ENCODE measurements around the gene LRRC17. TPM values are rescaled to one million over a fixed set of nuclear protein-coding genes. Genes with fewer than 3 reads are reported as not detected.

LRRC17 gene
- total RNA-seq, 1 experiment from 2014 or later: not detected

GRCh38 chr7:102883098-102883860 lies 29.5 kb upstream of the LRRC17 start:
- H3K4me1 ChIP-seq (replicated peaks; ENCODE audit: insufficient read depth): peaks cover 24% of the 10 kb centered on the region
- intact Hi-C loops (cut with micrococcal nuclease; ENCODE audit: unreplicated experiment): no loop called here
- 0 out of 2 replicates have a peak, but pooled peaks cover 4% of the 10 kb centered on the region for H3K9me3 ChIP-seq (ENCODE audit: insufficient read depth, low read depth)
- no peaks in the 10 kb centered on the region for H3K9me2 ChIP-seq (ENCODE audit: insufficient read depth)
- H3K36me3 ChIP-seq (ENCODE audit: low read depth): no peaks in the 10 kb centered on the region
- H3F3A ChIP-seq (ENCODE audit: insufficient read depth, low read depth): peaks cover 17% of the 10 kb centered on the region
- peak overlapping the region; percentile 64 for H3K27ac ChIP-seq
- H3K79me2 ChIP-seq (ENCODE audit: low read depth): no peaks in the 10 kb centered on the region
- peak overlapping the region; percentile 78 for H3K4me2 ChIP-seq
- no peak overlapping the region for H2AFZ ChIP-seq
- no peaks in the 10 kb centered on the region for H3K27me3 ChIP-seq (ENCODE audit: insufficient read depth, low read depth)
- H4K20me1 ChIP-seq (ENCODE audit: insufficient read depth): no peaks in the 10 kb centered on the region
- H3K4me3 ChIP-seq: peak overlapping the region; percentile 32
- CTCF ChIA-PET: no interaction called here
- TSS peak; percentile 63 for BruUV-seq (replicated peaks)
- POLR2A ChIA-PET (ENCODE audit: unreplicated experiment): interaction anchor here (0.5 kb wide), 1 partner anchor 47 kb away, joined by 3 read pairs; no protein-coding TSS in a partner anchor
- DNase-seq: peak; percentile 9 to 80
- TF ChIP-seq, protein P1, sequence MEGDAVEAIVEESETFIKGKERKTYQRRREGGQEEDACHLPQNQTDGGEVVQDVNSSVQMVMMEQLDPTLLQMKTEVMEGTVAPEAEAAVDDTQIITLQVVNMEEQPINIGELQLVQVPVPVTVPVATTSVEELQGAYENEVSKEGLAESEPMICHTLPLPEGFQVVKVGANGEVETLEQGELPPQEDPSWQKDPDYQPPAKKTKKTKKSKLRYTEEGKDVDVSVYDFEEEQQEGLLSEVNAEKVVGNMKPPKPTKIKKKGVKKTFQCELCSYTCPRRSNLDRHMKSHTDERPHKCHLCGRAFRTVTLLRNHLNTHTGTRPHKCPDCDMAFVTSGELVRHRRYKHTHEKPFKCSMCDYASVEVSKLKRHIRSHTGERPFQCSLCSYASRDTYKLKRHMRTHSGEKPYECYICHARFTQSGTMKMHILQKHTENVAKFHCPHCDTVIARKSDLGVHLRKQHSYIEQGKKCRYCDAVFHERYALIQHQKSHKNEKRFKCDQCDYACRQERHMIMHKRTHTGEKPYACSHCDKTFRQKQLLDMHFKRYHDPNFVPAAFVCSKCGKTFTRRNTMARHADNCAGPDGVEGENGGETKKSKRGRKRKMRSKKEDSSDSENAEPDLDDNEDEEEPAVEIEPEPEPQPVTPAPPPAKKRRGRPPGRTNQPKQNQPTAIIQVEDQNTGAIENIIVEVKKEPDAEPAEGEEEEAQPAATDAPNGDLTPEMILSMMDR (conservative IDR thresholded peaks at IDR 0.05): no peak
- TF ChIP-seq EZH2 (IDR thresholded peaks at IDR 0.05; ENCODE audit: low read depth): no peak

DNA sequence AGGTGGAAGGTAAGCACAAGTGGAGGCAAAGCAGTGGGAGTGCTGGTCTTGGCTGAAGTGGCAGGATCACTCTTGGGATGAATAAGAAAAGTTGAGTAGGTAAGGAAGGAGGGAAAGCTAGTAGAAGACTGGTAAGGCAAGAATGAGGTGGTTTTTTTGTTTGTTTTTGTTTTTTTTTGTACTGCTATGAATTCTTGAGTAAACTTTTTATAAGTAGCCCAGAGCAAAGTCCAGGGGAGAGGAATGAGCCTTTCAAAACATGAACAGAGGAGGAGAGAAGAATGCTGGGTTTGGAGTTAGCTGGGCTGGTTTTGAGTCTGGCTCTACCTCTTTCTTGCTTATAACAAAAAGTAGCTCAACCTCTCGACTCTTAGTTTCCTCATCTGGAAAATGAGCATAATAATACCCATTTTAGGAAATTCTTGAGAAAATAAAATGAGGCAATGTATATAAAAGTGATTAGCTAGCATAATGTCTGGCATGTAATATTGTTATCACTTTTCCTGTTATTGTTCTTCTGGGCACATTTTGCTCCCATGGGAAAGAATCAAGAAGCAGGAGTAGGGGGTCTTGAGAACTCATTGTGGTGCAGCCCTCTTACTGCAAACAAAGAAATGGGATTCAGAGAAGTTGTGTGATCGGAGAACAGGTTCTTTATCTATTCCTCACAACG lies 24.1 kb upstream of the LRRC17 start:
- Histone ChIP-seq H3K9me2 (ENCODE audit: insufficient read depth) (no peaks in the 10 kb centered on the region), H3K4me3 (no peak overlapping the region), H3K36me3 (ENCODE audit: low read depth) (no peaks in the 10 kb centered on the region), H3K4me1 (replicated peaks; ENCODE audit: insufficient read depth) (peaks cover 21% of the 10 kb centered on the region), H3K27me3 (ENCODE audit: insufficient read depth, low read depth) (no peaks in the 10 kb centered on the region), H3F3A (ENCODE audit: insufficient read depth, low read depth) (peaks cover 5% of the 10 kb centered on the region; the same call in 1 of the 2 replicates), H3K9me3 (ENCODE audit: insufficient read depth, low read depth) (0 out of 2 replicates have a peak, but pooled peaks cover 4% of the 10 kb centered on the region), H2AFZ (no peak overlapping the region), H3K27ac (no peak overlapping the region), H3K4me2 (no peak overlapping the region), H3K79me2 (ENCODE audit: low read depth) (no peaks in the 10 kb centered on the region), H4K20me1 (ENCODE audit: insufficient read depth) (no peaks in the 10 kb centered on the region)
- TF ChIP-seq, protein P1 (conservative IDR thresholded peaks at IDR 0.05): no peak
- no peak for TF ChIP-seq EZH2 (IDR thresholded peaks at IDR 0.05; ENCODE audit: low read depth)
- ChIA-PET POLR2A (ENCODE audit: unreplicated experiment) (no interaction called here), CTCF (no interaction called here)
- no peak for DNase-seq
- intact Hi-C loops (cut with micrococcal nuclease; ENCODE audit: unreplicated experiment): no loop called here
- BruUV-seq (replicated peaks): no TSS peak

DNA sequence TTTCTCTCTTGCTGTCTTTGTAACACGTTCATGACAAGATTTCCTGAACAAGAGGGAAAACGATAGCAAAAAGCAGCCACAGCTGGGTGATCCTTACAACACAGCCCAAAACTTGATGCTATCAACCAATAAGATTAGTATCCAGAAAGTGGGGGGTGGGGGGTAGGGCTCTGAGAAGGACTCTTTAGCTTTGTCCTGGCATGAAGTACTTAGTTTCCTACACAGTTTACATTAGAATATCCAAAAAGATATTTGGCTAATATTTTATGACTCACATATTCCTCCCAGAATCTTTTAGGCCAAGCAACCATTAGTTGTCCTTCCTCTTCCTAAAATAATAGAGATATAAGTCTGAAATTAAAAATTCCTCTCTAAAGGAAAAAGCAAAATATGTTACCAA lies 22.9 kb upstream of the LRRC17 start:
- no peak for TF ChIP-seq EZH2 (IDR thresholded peaks at IDR 0.05; ENCODE audit: low read depth)
- TF ChIP-seq, protein P1 (conservative IDR thresholded peaks at IDR 0.05): no peak
- CTCF ChIA-PET: no interaction called here
- Histone ChIP-seq H3K4me2 (no peak overlapping the region), H3K9me2 (ENCODE audit: insufficient read depth) (no peaks in the 10 kb centered on the region), H4K20me1 (ENCODE audit: insufficient read depth) (no peaks in the 10 kb centered on the region), H3K27me3 (ENCODE audit: insufficient read depth, low read depth) (no peaks in the 10 kb centered on the region), H3K4me3 (no peak overlapping the region), H2AFZ (no peak overlapping the region), H3K79me2 (ENCODE audit: low read depth) (no peaks in the 10 kb centered on the region), H3K4me1 (replicated peaks; ENCODE audit: insufficient read depth) (peaks cover 14% of the 10 kb centered on the region), H3K36me3 (ENCODE audit: low read depth) (no peaks in the 10 kb centered on the region), H3K27ac (no peak overlapping the region), H3K9me3 (ENCODE audit: insufficient read depth, low read depth) (0 out of 2 replicates have a peak, but pooled peaks cover 4% of the 10 kb centered on the region), H3F3A (ENCODE audit: insufficient read depth, low read depth) (peaks cover 5% of the 10 kb centered on the region; the same call in 1 of the 2 replicates)
- DNase-seq: no peak
- BruUV-seq (replicated peaks): no TSS peak
- intact Hi-C loops (cut with micrococcal nuclease; ENCODE audit: unreplicated experiment): no loop called here
- POLR2A ChIA-PET (ENCODE audit: unreplicated experiment): no interaction called here
